ENCODE data around the gene RNF180.
"Not testable (repeated sequence)": the region's sequence is repeated elsewhere in the genome, so short reads cannot be mapped to it uniquely, and the experiment has no call there.

The RNF180 gene

GRCh38 chr5:64221911-64222310 is 56.3 kb downstream of the RNF180 start (continued):
- TF ChIP-seq PPARA (CRISPR knock-in tag; IDR thresholded peaks at IDR 0.05; ENCODE audit: borderline replicate concordance) (no peak), PATZ1 (CRISPR knock-in tag; IDR thresholded peaks at IDR 0.05; ENCODE audit: borderline replicate concordance) (no peak)

DNA sequence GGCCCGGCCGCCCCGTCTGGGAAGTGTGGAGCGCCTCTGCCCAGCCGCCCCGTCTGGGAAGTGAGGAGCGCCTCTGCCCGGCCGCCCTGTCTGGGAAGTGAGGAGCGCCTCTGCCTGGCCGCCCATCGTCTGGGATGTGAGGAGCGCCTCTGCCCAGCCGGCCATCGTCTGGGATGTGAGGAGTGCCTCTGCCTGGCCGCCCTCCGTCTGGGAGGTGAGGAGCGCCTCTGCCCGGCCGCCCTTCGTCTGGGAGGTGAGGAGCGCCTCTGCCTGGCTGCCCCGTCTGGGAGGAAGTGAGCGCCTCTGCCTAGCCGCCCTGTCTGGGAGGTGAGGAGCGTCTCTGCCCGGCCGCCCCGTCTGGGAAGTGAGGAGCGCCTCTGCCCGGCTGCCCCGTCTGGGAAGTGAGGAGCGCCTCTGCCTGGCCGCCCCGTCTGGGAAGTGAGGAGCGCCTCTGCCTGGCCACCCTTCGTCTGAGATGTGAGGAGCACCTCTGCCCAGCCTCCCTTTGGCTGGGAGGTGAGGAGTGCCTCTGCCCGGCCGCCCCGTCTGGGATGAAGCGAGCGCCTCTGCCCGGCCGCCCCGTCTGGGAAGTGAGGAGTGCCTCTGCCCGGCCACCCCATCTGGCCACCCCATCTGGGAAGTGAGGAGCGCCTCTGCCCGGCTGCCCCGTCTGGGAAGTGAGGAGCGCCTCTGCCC is 59.8 kb downstream of the RNF180 start:
- not testable (repeated sequence) for ATAC-seq

GRCh38 chr5:64227131-64227537 is 61.5 kb downstream of the RNF180 start:
- ATAC-seq: not testable (repeated sequence)

DNA sequence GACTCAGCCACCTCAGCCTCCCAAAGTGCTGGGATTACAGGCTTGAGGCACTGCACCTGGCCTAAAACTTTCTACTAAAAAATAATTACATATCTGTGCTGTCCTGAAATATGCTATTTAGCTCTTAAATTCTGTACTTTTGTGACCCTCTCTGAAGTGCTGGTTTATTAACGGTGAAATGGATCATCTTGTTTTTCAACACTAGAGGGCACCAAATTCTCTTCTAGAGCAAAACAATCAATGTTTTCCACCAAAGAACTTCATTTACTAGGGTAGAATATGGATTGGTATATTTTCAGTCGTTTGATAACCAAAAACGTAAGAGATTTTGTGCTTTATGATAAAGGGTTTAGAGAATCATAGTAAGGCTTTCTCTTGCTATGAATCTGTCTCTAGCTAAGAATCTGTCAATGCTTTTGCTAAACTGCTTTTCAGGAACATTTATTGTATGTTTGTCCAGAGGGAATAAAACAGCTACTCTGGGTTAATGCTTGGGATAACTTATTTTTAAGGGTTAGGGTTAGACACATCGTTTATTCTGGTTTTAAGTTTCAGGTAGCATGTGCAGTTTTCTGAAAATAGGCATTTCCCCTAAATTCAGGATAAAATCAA is 63.6 kb downstream of the RNF180 start:
- TF ChIP-seq ESRRG (CRISPR knock-in tag; IDR thresholded peaks at IDR 0.05) (no peak), SNAI2 (CRISPR knock-in tag; IDR thresholded peaks at IDR 0.05) (no peak), ZFP30 (CRISPR knock-in tag; IDR thresholded peaks at IDR 0.05) (no peak), BACH2 (CRISPR knock-in tag; IDR thresholded peaks at IDR 0.05; ENCODE audit: borderline replicate concordance) (no peak), OSR1 (CRISPR knock-in tag; IDR thresholded peaks at IDR 0.05) (no peak), POU6F1 (CRISPR knock-in tag; IDR thresholded peaks at IDR 0.05; ENCODE audit: borderline replicate concordance, low read depth) (no peak), CREB5 (CRISPR knock-in tag; IDR thresholded peaks at IDR 0.05; ENCODE audit: low read depth) (no peak), ISL1 (CRISPR knock-in tag; IDR thresholded peaks at IDR 0.05) (no peak), ARNTL (CRISPR knock-in tag; IDR thresholded peaks at IDR 0.05; ENCODE audit: borderline replicate concordance, low read depth) (no peak), PPARA (CRISPR knock-in tag; IDR thresholded peaks at IDR 0.05; ENCODE audit: borderline replicate concordance) (no peak), RARB (CRISPR knock-in tag; IDR thresholded peaks at IDR 0.05) (no peak), ZNF8 (CRISPR knock-in tag; IDR thresholded peaks at IDR 0.05) (no peak), PATZ1 (CRISPR knock-in tag; IDR thresholded peaks at IDR 0.05; ENCODE audit: borderline replicate concordance) (no peak), ZNF565 (CRISPR knock-in tag; conservative IDR thresholded peaks at IDR 0.05; ENCODE audit: low read depth) (no peak), GLIS3 (CRISPR knock-in tag; IDR thresholded peaks at IDR 0.05) (no peak), ZNF70 (CRISPR knock-in tag; IDR thresholded peaks at IDR 0.05) (no peak), TCF4 (CRISPR knock-in tag; IDR thresholded peaks at IDR 0.05; ENCODE audit: borderline replicate concordance) (no peak)
- TF ChIP-seq, protein P1, sequence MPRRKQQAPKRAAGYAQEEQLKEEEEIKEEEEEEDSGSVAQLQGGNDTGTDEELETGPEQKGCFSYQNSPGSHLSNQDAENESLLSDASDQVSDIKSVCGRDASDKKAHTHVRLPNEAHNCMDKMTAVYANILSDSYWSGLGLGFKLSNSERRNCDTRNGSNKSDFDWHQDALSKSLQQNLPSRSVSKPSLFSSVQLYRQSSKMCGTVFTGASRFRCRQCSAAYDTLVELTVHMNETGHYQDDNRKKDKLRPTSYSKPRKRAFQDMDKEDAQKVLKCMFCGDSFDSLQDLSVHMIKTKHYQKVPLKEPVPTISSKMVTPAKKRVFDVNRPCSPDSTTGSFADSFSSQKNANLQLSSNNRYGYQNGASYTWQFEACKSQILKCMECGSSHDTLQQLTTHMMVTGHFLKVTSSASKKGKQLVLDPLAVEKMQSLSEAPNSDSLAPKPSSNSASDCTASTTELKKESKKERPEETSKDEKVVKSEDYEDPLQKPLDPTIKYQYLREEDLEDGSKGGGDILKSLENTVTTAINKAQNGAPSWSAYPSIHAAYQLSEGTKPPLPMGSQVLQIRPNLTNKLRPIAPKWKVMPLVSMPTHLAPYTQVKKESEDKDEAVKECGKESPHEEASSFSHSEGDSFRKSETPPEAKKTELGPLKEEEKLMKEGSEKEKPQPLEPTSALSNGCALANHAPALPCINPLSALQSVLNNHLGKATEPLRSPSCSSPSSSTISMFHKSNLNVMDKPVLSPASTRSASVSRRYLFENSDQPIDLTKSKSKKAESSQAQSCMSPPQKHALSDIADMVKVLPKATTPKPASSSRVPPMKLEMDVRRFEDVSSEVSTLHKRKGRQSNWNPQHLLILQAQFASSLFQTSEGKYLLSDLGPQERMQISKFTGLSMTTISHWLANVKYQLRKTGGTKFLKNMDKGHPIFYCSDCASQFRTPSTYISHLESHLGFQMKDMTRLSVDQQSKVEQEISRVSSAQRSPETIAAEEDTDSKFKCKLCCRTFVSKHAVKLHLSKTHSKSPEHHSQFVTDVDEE (CRISPR knock-in tag; IDR thresholded peaks at IDR 0.05): no peak

More for the DNA sequence above, 63.6 kb downstream of the RNF180 start:
- ATAC-seq: peak; percentile 71
